Stimulated activated CD8-positive, alpha-beta memory T cell treated with anti-CD3 and anti-CD28 coated beads, Interleukin-12 subunit alpha, Interleukin-12 subunit beta, amount 100 ng/mL, for 24 hours (primary cell): ENCODE results near the gene OR5M10.
"Not testable (repeated sequence)": the region's sequence is repeated elsewhere in the genome, so short reads cannot be mapped to it uniquely, and the experiment has no call there.

Experiments
- DNase-seq: peaks from one replicate; pipeline ENCODE4 v3.0.0-alpha.2; 2020; ENCODE audit errors: extremely low read depth

The OR5M10 gene

DNA sequence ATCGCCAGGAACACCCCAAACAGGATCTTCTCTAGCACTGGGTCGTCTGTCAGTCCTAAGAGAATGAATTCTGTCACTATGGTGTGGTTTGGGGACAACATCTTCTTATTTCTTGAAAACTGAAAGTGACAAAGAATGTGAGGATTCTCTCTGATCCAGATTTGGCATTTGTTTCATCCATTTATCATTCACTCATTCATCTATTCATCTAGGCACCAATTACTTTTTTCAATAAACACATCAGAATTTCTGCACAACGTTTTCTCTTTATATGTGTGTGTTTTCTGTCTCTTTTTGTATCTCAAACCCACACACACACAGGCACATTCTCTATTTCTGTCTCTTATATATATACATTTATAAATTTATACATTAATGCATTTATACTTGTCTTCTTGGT lies at the start of gene OR5M10:
Gene OR5M10, minus strand, starts transcription at position 101 of the 400 bp plus-strand sequence. Its CDS starts 0 bp downstream, at position 101.
- no peak for DNase-seq

DNA sequence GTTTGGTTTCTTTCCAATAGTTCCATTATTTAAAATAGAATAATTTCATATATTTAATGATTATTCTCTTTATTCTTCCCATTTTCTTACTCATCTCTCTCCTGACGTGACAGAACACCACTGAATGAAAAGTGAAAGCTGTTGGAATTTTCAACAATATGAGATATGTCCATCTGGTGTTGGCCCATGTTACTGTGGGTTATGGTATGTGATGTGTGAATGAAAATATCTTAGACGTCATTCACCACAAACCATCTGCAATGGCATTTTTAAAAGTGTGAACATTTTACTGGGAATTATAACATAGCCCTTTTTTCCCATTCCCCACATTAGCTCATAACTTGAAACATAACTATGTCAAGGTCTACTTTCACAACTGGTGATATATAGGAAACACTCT lies 48.4 kb upstream of the OR5M10 start:
- DNase-seq = no peak

DNA sequence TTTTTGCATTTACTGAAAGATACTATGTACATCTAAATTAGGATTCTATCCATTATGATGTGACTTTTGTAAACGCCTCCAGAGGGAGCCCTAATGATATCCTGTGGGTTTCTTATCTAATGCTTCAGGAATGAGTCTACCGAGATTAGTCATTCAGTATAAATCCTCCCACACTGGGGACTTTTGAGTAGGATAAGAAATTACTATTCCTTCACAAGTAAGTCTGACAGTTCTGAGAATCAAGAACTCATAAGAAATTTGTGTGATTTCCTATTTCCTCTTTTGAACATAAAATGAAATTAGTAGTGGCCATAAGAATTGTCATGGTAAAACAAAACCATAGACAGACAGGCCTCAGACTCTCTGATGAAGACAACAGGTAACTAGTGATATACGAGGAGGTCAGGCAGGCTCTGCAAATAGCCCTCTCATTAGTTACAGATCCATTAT lies 47.2 kb upstream of the OR5M10 start:
- DNase-seq = no peak

GRCh38 chr11:56611174-56611573 lies 33.7 kb upstream of the OR5M10 start:
- DNase-seq = no peak

- not testable (repeated sequence) for DNase-seq
Measured at GRCh38 chr11:56592088-56592717, 14.7 kb upstream of the OR5M10 start.

GRCh38 chr11:56558574-56558973 lies 18.9 kb downstream of the OR5M10 start:
- DNase-seq = no peak

DNA sequence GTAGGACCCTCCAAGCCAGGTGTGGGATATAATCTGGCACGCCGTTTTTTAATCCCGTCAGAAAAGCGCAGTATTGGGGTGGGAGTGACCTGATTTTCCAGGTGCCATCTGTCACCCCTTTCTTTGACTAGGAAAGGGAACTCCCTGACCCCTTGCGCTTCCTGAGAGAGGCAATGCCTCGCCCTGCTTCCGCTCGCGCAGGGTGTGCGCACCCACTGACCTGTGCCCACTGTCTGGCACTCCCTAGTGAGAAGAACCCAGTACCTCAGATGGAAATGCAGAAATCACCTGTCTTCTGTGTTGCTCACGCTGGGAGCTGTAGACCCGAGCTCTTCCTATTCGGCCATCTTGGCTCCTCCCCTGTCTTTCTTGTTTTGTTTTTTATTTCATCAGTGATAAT lies 22.8 kb downstream of the OR5M10 start:
- not testable (repeated sequence) for DNase-seq

DNA sequence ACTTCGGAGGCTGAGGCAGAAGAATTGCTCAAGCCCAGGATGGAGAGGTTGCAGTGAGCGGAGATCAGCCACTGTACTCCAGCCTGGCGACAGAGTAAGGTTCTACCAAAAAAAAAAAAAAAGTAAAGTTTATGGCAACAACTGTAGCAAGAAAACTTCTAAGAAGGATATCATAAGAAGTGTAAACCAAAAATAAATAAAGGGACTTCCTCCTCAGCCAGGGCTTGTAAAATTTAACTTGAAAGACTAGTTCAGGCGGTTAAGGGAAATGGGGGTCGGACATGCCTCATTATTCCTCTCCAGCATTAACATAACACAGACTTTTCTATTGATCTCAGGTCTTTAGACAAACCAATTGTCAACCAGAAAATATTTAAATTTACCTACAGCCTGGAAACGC lies 32.0 kb downstream of the OR5M10 start:
- DNase-seq = no peak

GRCh38 chr11:56543739-56544138 lies 33.8 kb downstream of the OR5M10 start:
- no peak for DNase-seq

- no peak for DNase-seq
Measured at GRCh38 chr11:56543157-56543556, 34.4 kb downstream of the OR5M10 start, which contains the start of gene OR5M11. OR5M11 (minus strand) TSS chr11:56543257; CDS start chr11:56543257, 0 bp downstream.

- no peak for DNase-seq
Measured at GRCh38 chr11:56533054-56533740, 44.3 kb downstream of the OR5M10 start.

DNA sequence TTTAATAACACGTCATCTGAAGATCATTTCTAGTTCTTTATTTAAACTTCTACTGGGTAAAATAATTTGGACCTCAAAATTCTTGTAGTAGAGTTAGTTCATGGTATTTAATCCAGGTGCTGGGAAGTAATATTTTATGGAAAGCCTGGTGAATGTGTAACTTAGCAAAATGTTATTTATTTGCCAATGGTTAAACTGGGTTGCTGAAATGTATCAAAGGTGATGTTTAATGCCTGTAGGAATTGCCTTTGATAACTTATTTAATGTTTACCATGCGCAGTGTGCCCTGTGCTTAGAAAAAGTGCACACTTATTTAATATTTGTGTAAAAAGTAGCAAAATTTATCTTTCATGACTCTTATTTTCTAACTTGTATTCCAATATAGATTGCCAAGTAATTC lies 45.7 kb downstream of the OR5M10 start:
- DNase-seq = no peak
